Sigmoid colon (tissue), 4 donors: Measurements from ENCODE around the gene CFAP54.

Source experiments
- CTCF ChIP-seq, 4 experiments: fragments of 450-650 bp in 3 of 4; fragments of 200-600 bp in 1 of 4; IDR thresholded peaks; one replicate each; pipeline ENCODE4 v1.5.1; 2016 to 2019; ENCODE audit warnings: antibody characterized with exemption in 4 of 4, mild to moderate bottlenecking in 3 of 4, moderate library complexity in 2 of 4
- POLR2AphosphoS5 ChIP-seq, 4 donors: sonication (generic); formaldehyde crosslinking; IDR thresholded peaks; one replicate each; pipeline ENCODE4 v1.6.1; 2017; ENCODE audit warnings: antibody characterized with exemption in 4 of 4

- TF ChIP-seq POLR2AphosphoS5 (IDR thresholded peaks at IDR 0.05) (no peak), CTCF (IDR thresholded peaks at IDR 0.05) (no peak)
Observed at GRCh38 chr12:96698521-96698920, 209.1 kb downstream of the CFAP54 start.
